Central memory CD8-positive, alpha-beta T cell (primary cell): ENCODE results near the gene GART.

Experiments
- ATAC-seq: fragments of 150-1000 bp; cut with Tn5 transposase; replicated peaks from 2 replicates; pipeline ENCODE4 v1.10.0; 2022; ENCODE audit warnings: mild to moderate bottlenecking, moderate FRiP score, moderate number of reproducible peaks; ENCODE audit not compliant: poor library complexity, severe bottlenecking; ENCODE audit errors: extremely low read depth
- DNase-seq, 2 donors: peaks; one replicate each; pipeline ENCODE4 v3.0.0; 2021; ENCODE audit warnings: low spot score in 2 of 2
- H3K27ac Mint-ChIP-seq: one replicate; pipeline ENCODE4 v1.8.0; 2022; ENCODE audit warnings: low read depth, mild to moderate bottlenecking, moderate library complexity, mixed read lengths
- H3K27me3 Mint-ChIP-seq: one replicate; pipeline ENCODE4 v1.8.0; 2022; ENCODE audit warnings: mixed read lengths
- H3K36me3 Mint-ChIP-seq: one replicate; pipeline ENCODE4 v1.8.0; 2022; ENCODE audit warnings: mild to moderate bottlenecking, moderate library complexity, mixed read lengths; ENCODE audit not compliant: insufficient read depth
- H3K4me1 Mint-ChIP-seq: one replicate; pipeline ENCODE4 v1.8.0; 2022; ENCODE audit warnings: mixed read lengths
- H3K4me3 Mint-ChIP-seq: one replicate; pipeline ENCODE4 v1.8.0; 2022; ENCODE audit warnings: mild to moderate bottlenecking, moderate library complexity, mixed read lengths
- H3K9me3 Mint-ChIP-seq: one replicate; pipeline ENCODE4 v1.8.0; 2022; ENCODE audit warnings: mixed read lengths

GART gene

GRCh38 chr21:33491373-33492102 is 50.4 kb downstream of the GART start, which contains the start of gene DNAJC28:
TSS of gene DNAJC28 (minus strand) at chr21:33491716. CDS start at chr21:33489393, 2,323 bp downstream.
- H3K4me3 Mint-ChIP-seq = peak within 1 kb of the TSS; percentile 74
- H3K9me3 Mint-ChIP-seq = no peaks in the 10 kb centered on the region
- H3K4me1 Mint-ChIP-seq = peaks cover 11% of the 10 kb centered on the region
- ATAC-seq (peak; percentile 97), DNase-seq (peak; percentile 93 to 97)
- H3K27ac Mint-ChIP-seq = peak within 1 kb of the TSS; percentile 33
- H3K36me3 Mint-ChIP-seq = peaks cover 8% of the 10 kb centered on the region
- peaks cover 9% of the 10 kb centered on the region for H3K27me3 Mint-ChIP-seq

DNA sequence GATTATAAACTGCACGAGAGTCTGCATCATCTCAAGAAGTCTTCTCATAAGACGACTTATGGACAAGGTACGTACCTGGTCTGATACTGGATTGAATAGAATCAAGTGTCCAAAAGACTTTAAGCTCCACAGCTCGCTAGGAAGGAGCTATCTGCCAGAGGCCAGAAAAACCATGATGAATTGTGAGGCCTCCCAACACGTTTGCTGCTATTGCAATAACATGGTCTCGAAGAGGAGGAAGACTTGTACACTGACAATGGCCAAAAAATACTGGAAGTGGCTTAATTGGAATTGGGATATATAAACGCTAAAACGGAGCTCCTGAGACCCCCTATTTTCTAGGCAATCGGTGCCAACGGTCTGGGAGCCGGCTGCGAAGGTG is 50.9 kb downstream of the GART start:
- H3K4me3 Mint-ChIP-seq = peak overlapping the region; percentile 74
- peaks cover 8% of the 10 kb centered on the region for H3K36me3 Mint-ChIP-seq
- H3K27me3 Mint-ChIP-seq = peaks cover 9% of the 10 kb centered on the region
- peaks cover 11% of the 10 kb centered on the region for H3K4me1 Mint-ChIP-seq
- H3K9me3 Mint-ChIP-seq = no peaks in the 10 kb centered on the region
- peak in 1 of 2 donors; percentile 16 for DNase-seq
- no peak for ATAC-seq
- H3K27ac Mint-ChIP-seq = no peak overlapping the region

GRCh38 chr21:33488936-33489335 is 53.0 kb downstream of the GART start:
- Mint-ChIP-seq H3K4me3 (no peak overlapping the region), H3K4me1 (peaks cover 11% of the 10 kb centered on the region), H3K27ac (no peak overlapping the region), H3K27me3 (no peaks in the 10 kb centered on the region), H3K9me3 (no peaks in the 10 kb centered on the region), H3K36me3 (peaks cover 8% of the 10 kb centered on the region)
- ATAC-seq = no peak
- DNase-seq = no peak

DNA sequence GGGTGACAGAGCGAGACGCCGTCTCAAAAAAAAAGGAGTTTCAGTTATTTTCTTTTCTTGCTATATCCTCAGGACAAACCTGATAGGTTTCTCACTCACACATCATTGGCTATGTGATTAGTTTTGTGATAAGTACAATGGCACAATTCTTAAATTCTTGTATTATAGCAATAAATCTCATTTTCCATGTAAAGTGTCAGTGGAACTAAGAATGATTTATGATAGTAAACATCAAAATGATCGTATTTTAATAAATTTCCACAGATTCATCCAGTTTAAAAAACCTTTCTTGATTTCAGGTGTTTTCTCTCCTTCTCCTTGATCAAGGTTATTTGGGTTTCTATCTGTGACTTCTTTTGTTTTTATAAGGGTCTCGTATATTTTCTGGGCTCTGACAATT is 53.9 kb downstream of the GART start:
- H3K27me3 Mint-ChIP-seq = no peaks in the 10 kb centered on the region
- no peak overlapping the region for H3K27ac Mint-ChIP-seq
- H3K4me3 Mint-ChIP-seq = no peak overlapping the region
- H3K9me3 Mint-ChIP-seq = no peaks in the 10 kb centered on the region
- DNase-seq (no peak), ATAC-seq (no peak)
- H3K36me3 Mint-ChIP-seq = peaks cover 8% of the 10 kb centered on the region
- peaks cover 11% of the 10 kb centered on the region for H3K4me1 Mint-ChIP-seq

DNA sequence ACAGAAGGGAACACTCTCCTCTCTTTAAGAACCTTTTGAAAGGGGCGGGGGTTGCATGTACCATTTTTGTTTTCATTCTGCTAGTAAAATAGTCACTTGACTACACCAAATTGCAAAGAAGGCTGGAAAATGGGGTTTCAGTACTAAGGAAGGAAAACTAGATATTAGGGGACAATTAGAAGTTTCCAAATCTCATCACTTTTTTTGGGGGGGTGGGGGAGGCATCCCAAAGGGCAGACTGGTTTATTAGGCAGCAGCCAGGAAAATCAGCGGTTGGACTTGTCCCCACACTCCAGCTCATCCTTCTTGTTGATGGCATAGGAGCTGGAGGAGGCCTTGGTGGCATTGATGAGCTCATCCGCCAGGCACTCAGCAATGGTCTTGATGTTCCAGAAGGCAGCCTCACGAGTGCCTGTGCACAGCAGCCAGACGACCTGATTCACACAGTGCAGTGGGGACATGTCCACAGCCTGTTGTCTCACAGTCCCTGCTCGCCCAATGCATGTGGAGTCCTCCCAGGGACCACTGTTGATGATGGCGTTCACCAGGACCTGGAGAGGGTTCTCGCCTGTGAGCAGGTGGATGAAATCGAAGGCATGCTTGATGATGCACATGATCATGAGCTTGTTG is 60.5 kb downstream of the GART start:
- DNase-seq = no peak

GRCh38 chr21:33480481-33481103 is 61.3 kb downstream of the GART start:
- Mint-ChIP-seq H3K4me3 (peak overlapping the region; percentile 90), H3K27ac (peak overlapping the region; percentile 88), H3K36me3 (peaks cover 4% of the 10 kb centered on the region), H3K9me3 (no peaks in the 10 kb centered on the region), H3K27me3 (no peaks in the 10 kb centered on the region), H3K4me1 (peaks cover 18% of the 10 kb centered on the region)
- ATAC-seq = no peak
- no peak for DNase-seq

More for the DNA sequence above, 60.5 kb downstream of the GART start:
- ATAC-seq = no peak
- peaks cover 4% of the 10 kb centered on the region for H3K36me3 Mint-ChIP-seq
- peaks cover 18% of the 10 kb centered on the region for H3K4me1 Mint-ChIP-seq
- no peak overlapping the region for H3K4me3 Mint-ChIP-seq
- H3K27ac Mint-ChIP-seq = no peak overlapping the region
- no peaks in the 10 kb centered on the region for H3K9me3 Mint-ChIP-seq
- no peaks in the 10 kb centered on the region for H3K27me3 Mint-ChIP-seq

GRCh38 chr21:33479679-33480480 is 62.0 kb downstream of the GART start, which contains the start of gene TMEM50B:
TSS of gene TMEM50B (minus strand) at chr21:33479974. CDS start at chr21:33468885, 11,089 bp downstream.
- peaks cover 18% of the 10 kb centered on the region for H3K4me1 Mint-ChIP-seq
- peaks cover 4% of the 10 kb centered on the region for H3K36me3 Mint-ChIP-seq
- DNase-seq (peak; percentile 79 to 87), ATAC-seq (peak; percentile 86)
- no peaks in the 10 kb centered on the region for H3K9me3 Mint-ChIP-seq
- no peaks in the 10 kb centered on the region for H3K27me3 Mint-ChIP-seq
- peak within 1 kb of the TSS; percentile 88 for H3K27ac Mint-ChIP-seq
- peak within 1 kb of the TSS; percentile 90 for H3K4me3 Mint-ChIP-seq

GRCh38 chr21:33478935-33479678 is 62.8 kb downstream of the GART start:
- DNase-seq (peak in 1 of 2 donors; percentile 11), ATAC-seq (peak; percentile 15)
- Mint-ChIP-seq H3K9me3 (no peaks in the 10 kb centered on the region), H3K4me1 (peaks cover 18% of the 10 kb centered on the region), H3K27me3 (no peaks in the 10 kb centered on the region), H3K36me3 (peaks cover 4% of the 10 kb centered on the region), H3K27ac (no peak overlapping the region), H3K4me3 (peak overlapping the region; percentile 90)

DNA sequence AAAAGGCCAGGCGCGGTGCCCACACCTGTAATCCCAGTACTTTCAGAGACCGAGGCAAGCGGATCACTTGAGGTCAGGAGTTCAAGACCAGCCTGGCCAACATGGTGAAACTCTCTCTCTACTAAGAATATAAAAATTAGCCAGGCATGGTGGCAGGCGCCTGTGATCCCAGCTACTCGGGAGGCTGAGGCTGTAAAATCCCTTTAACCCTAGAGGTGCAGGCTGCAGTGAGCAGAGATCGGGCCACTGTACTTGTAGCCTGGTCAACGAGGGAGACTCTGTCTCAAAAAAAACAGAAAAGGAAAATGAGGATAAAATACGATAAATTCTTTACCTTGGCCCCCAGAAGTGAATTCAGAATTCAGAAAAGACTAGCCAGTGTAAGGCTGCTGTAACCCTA is 63.7 kb downstream of the GART start:
- Mint-ChIP-seq H3K27me3 (no peaks in the 10 kb centered on the region), H3K27ac (no peak overlapping the region), H3K4me3 (peak overlapping the region; percentile 90), H3K4me1 (peaks cover 23% of the 10 kb centered on the region), H3K36me3 (peaks cover 4% of the 10 kb centered on the region), H3K9me3 (no peaks in the 10 kb centered on the region)
- DNase-seq = no peak
- ATAC-seq = no peak

- ATAC-seq (no peak), DNase-seq (no peak)
- Mint-ChIP-seq H3K27ac (no peak overlapping the region), H3K4me3 (peak overlapping the region; percentile 90), H3K27me3 (no peaks in the 10 kb centered on the region), H3K4me1 (peaks cover 23% of the 10 kb centered on the region), H3K36me3 (peaks cover 4% of the 10 kb centered on the region), H3K9me3 (no peaks in the 10 kb centered on the region)
Observed at GRCh38 chr21:33477066-33477465, 64.9 kb downstream of the GART start.

DNA sequence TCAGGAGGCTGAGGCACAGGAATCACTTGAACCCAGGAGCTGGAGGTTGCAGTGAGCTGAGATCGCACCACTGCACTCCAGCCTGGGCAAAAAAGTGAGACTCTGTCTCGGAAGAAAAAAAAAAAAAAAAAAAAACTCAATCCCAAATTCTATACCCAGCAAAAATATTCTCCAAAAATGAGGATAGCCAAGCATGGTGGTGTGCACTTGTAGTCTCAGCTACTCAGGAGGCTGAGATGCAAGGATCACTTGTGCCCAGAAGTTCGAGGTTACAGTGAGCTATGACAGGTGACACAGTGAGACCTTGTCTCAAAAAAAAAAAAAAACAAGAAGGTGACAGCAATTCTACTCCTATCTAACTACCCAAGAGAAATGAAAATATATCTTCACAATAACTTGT is 68.6 kb downstream of the GART start:
- H3K9me3 Mint-ChIP-seq = no peaks in the 10 kb centered on the region
- ATAC-seq (no peak), DNase-seq (no peak)
- no peak overlapping the region for H3K4me3 Mint-ChIP-seq
- H3K27ac Mint-ChIP-seq = no peak overlapping the region
- H3K4me1 Mint-ChIP-seq = peaks cover 22% of the 10 kb centered on the region
- H3K36me3 Mint-ChIP-seq = peaks cover 5% of the 10 kb centered on the region
- H3K27me3 Mint-ChIP-seq = no peaks in the 10 kb centered on the region

GRCh38 chr21:33470701-33471100 is 71.2 kb downstream of the GART start:
- Mint-ChIP-seq H3K27ac (no peak overlapping the region), H3K27me3 (no peaks in the 10 kb centered on the region), H3K36me3 (peaks cover 8% of the 10 kb centered on the region), H3K9me3 (no peaks in the 10 kb centered on the region), H3K4me3 (no peak overlapping the region), H3K4me1 (peaks cover 18% of the 10 kb centered on the region)
- DNase-seq (no peak), ATAC-seq (no peak)
